ENCODE results near the gene ARPP21. TPM values are rescaled to one million over a fixed set of nuclear protein-coding genes. Genes with fewer than 3 reads are reported as not detected.

The ARPP21 gene
- total RNA-seq, 1 donor from 2014 or later, result not detected

DNA sequence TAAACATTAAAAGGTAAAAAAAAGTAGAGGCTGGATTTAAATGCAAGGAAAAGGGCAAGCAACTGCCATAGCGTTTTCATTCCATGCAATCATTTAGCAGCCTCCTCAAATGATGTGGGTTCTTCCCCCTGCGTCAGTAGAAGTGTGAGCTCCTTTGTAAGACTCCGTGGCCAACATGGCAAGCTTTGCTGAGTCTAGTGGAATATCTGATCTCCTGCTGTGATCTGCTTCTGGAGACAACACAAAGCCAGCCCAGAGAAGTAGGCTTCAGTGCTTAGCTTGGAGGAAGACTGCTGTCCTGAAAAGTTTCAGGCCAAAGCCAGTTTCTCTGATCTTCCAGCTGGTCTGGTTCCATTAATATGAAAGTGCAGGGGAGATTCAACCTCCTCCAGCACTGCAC, 70.4 kb downstream of the ARPP21 start:
- Histone ChIP-seq H3K27me3 (ENCODE audit: low read depth) (no peaks in the 10 kb centered on the region), H3K4me3 (no peak overlapping the region), H3K36me3 (no peaks in the 10 kb centered on the region), H3K9me3 (no peaks in the 10 kb centered on the region), H3K4me1 (no peaks in the 10 kb centered on the region), H3K27ac (no peak overlapping the region)
- ATAC-seq (no peak), DNase-seq (no peak)
- TF ChIP-seq CTCF (IDR thresholded peaks at IDR 0.05), result no peak
- intact Hi-C loops (cut with DNase I), result no loop called here

DNA sequence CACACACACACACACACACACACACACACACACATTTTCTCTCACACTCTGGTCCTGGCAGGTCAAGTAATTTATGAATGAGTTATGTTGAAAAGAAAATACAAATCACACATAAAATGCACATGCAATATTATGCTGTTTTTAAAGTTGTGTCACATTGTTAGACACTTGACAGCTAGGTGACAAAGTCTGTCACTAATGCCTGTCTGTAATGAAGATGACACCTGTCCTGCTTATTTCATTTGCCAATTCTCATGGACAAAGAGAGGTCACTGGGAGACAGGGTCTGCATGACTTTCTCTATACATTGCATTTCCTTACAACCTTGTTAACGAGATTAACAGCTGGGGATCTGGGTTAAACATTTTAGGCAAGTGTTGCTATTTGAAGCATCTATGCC, 71.2 kb downstream of the ARPP21 start:
- intact Hi-C loops (cut with DNase I), result no loop called here
- no peak for TF ChIP-seq CTCF (IDR thresholded peaks at IDR 0.05)
- Histone ChIP-seq H3K9me3 (no peaks in the 10 kb centered on the region), H3K4me1 (no peaks in the 10 kb centered on the region), H3K27ac (no peak overlapping the region), H3K4me3 (no peak overlapping the region), H3K36me3 (no peaks in the 10 kb centered on the region), H3K27me3 (ENCODE audit: low read depth) (no peaks in the 10 kb centered on the region)
- no peak for ATAC-seq
- no peak for DNase-seq

GRCh38 chr3:35718921-35719320, 79.6 kb downstream of the ARPP21 start:
- Histone ChIP-seq H3K4me1 (peaks cover under 1% of the 10 kb centered on the region), H3K27ac (no peak overlapping the region), H3K4me3 (no peak overlapping the region), H3K9me3 (no peaks in the 10 kb centered on the region), H3K27me3 (ENCODE audit: low read depth) (peaks cover 11% of the 10 kb centered on the region), H3K36me3 (no peaks in the 10 kb centered on the region)
- ATAC-seq (no peak), DNase-seq (no peak)
- no peak for TF ChIP-seq CTCF (IDR thresholded peaks at IDR 0.05)
- intact Hi-C loops (cut with DNase I), result no loop called here

- Histone ChIP-seq H3K4me1 (peaks cover 3% of the 10 kb centered on the region), H3K36me3 (no peaks in the 10 kb centered on the region), H3K27me3 (ENCODE audit: low read depth) (peaks cover 21% of the 10 kb centered on the region), H3K9me3 (no peaks in the 10 kb centered on the region), H3K4me3 (no peak overlapping the region), H3K27ac (no peak overlapping the region)
- intact Hi-C loops (cut with DNase I), result no loop called here
- DNase-seq (no peak), ATAC-seq (no peak)
- no peak for TF ChIP-seq CTCF (IDR thresholded peaks at IDR 0.05)
These were observed 82.3 kb downstream of the ARPP21 start for GRCh38 chr3:35721628-35722027.

DNA sequence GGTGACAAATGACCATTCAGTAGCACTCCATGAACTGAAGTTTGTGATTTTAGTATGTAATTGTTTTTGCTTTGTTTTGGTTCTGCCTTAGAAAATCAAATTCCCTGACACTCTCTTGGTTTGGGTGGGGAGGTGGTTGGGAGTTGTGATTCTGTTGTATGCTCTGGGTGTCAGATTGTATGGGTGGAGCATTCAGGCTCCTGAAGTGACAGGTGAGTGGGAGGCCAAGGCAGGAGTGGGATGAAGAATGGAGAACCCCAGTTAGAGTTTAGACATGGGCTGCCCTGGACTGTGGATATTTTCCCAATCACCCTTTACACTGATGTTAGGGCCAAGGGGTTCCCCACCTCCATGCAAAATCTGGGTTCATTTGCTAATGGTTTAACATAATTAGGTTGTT, 83.6 kb downstream of the ARPP21 start:
- Histone ChIP-seq H3K27ac (no peak overlapping the region), H3K36me3 (no peaks in the 10 kb centered on the region), H3K27me3 (ENCODE audit: low read depth) (peaks cover 21% of the 10 kb centered on the region), H3K4me3 (no peak overlapping the region), H3K9me3 (no peaks in the 10 kb centered on the region), H3K4me1 (peaks cover 3% of the 10 kb centered on the region)
- intact Hi-C loops (cut with DNase I), result no loop called here
- TF ChIP-seq CTCF (IDR thresholded peaks at IDR 0.05), result no peak
- ATAC-seq (peak; percentile 14 to 25), DNase-seq (no peak)

Measured in lower lobe of right lung (tissue), 2 donors.